GM18520 (cell line): ENCODE measurements around the gene RBPMS2.

Source experiments
- ATAC-seq: cut with Tn5 transposase; IDR thresholded peaks from one replicate; pipeline ENCODE4 v1.9.1; 2021; ENCODE audit not compliant: unreplicated experiment

RBPMS2 gene

GRCh38 chr15:64695561-64695992 is 79.8 kb downstream of the RBPMS2 start:
- ATAC-seq: no peak

GRCh38 chr15:64694816-64695215 is 80.6 kb downstream of the RBPMS2 start:
- no peak for ATAC-seq

GRCh38 chr15:64693134-64693533 is 82.3 kb downstream of the RBPMS2 start:
- ATAC-seq: no peak

- no peak for ATAC-seq
Measured at GRCh38 chr15:64691896-64692565, 83.4 kb downstream of the RBPMS2 start.

GRCh38 chr15:64690578-64691296 is 84.7 kb downstream of the RBPMS2 start:
- ATAC-seq: no peak

GRCh38 chr15:64690008-64690407 is 85.4 kb downstream of the RBPMS2 start:
- ATAC-seq: no peak
